Lower lobe of right lung (tissue), 2 donors: Measurements from ENCODE around the gene RTL10. TPM values are rescaled to one million over a fixed set of nuclear protein-coding genes. Genes with fewer than 3 reads are reported as not detected.
"Not testable (repeated sequence)": the region's sequence is repeated elsewhere in the genome, so short reads cannot be mapped to it uniquely, and the experiment has no call there.

Source experiments
- ATAC-seq, 2 donors: fragments of 200-7000 bp; cut with Tn5 transposase; one replicate each; pipeline ENCODE4 v1.9.1; 2020 to 2022; ENCODE audit warnings: mild to moderate bottlenecking in 2 of 2, moderate library complexity in 2 of 2
- DNase-seq: peaks from one replicate; pipeline ENCODE4 v3.0.0-alpha.2; 2020
- H3K27ac ChIP-seq: fragments of 200-600 bp; one replicate; pipeline ENCODE4 v1.8.0; 2022
- H3K27me3 ChIP-seq: fragments of 200-600 bp; one replicate; pipeline ENCODE4 v1.8.0; 2022; ENCODE audit warnings: low read depth
- H3K36me3 ChIP-seq: fragments of 200-600 bp; one replicate; pipeline ENCODE4 v1.8.0; 2022; ENCODE audit warnings: mild to moderate bottlenecking
- H3K4me1 ChIP-seq: fragments of 200-600 bp; one replicate; pipeline ENCODE4 v1.8.0; 2022
- H3K4me3 ChIP-seq: fragments of 200-600 bp; one replicate; pipeline ENCODE4 v1.8.0; 2022; ENCODE audit warnings: mild to moderate bottlenecking
- H3K9me3 ChIP-seq: fragments of 200-600 bp; one replicate; pipeline ENCODE4 v1.8.0; 2022
- CTCF ChIP-seq: fragments of 200-600 bp; IDR thresholded peaks from one replicate; pipeline ENCODE4 v1.8.0; 2022; ENCODE audit warnings: antibody characterized with exemption, mild to moderate bottlenecking
- intact Hi-C: fragments of 100-400 bp; cut with DNase I; formaldehyde crosslinking; loops from one replicate; pipeline ENCODE4 v1.11.0; 2022
- total RNA-seq: library from RNA; stranded (reverse); fragmentation: NEBNext Ultra II Directional; extraction: Animal tissue kit (Norgen Biotek cat#: 25700); gene quantifications from one replicate; pipeline ENCODE4 v1.2.1, GENCODE V29; 2021
- donor health status: DM: no; HTN: yes; CAD: no; lungs with severe emphysema.

Gene RTL10
- total RNA-seq, 1 donor from 2014 or later: 24.3 TPM

- ATAC-seq (peak; percentile 65 to 71), DNase-seq (no peak)
- Histone ChIP-seq H3K4me1 (peaks cover 22% of the 10 kb centered on the region), H3K27ac (no peak overlapping the region), H3K36me3 (no peaks in the 10 kb centered on the region), H3K27me3 (no peaks in the 10 kb centered on the region), H3K4me3 (no peak overlapping the region), H3K9me3 (no peaks in the 10 kb centered on the region)
- intact Hi-C loops: no loop called here
- no peak for TF ChIP-seq CTCF
Measured at GRCh38 chr22:19840059-19840458, 14.6 kb downstream of the RTL10 start.

GRCh38 chr22:19837915-19838314 lies 16.8 kb downstream of the RTL10 start:
- TF ChIP-seq CTCF: no peak
- ATAC-seq (no peak), DNase-seq (no peak)
- Histone ChIP-seq H3K27me3 (no peaks in the 10 kb centered on the region), H3K27ac (no peak overlapping the region), H3K36me3 (no peaks in the 10 kb centered on the region), H3K4me3 (no peak overlapping the region), H3K9me3 (no peaks in the 10 kb centered on the region), H3K4me1 (peaks cover under 1% of the 10 kb centered on the region)
- intact Hi-C loops: no loop called here

- no peak for DNase-seq
- H3K36me3 ChIP-seq: no peaks in the 10 kb centered on the region
- H3K9me3 ChIP-seq: no peaks in the 10 kb centered on the region
- no peak for ATAC-seq
- H3K4me3 ChIP-seq: no peak overlapping the region
- H3K27ac ChIP-seq: no peak overlapping the region
- H3K27me3 ChIP-seq: no peaks in the 10 kb centered on the region
- no peak for TF ChIP-seq CTCF
- H3K4me1 ChIP-seq: no peaks in the 10 kb centered on the region
- intact Hi-C loops: no loop called here
Measured at GRCh38 chr22:19836512-19836911, 18.2 kb downstream of the RTL10 start.

- Histone ChIP-seq H3K27me3 (no peaks in the 10 kb centered on the region), H3K9me3 (no peaks in the 10 kb centered on the region), H3K4me3 (no peak overlapping the region), H3K36me3 (no peaks in the 10 kb centered on the region), H3K4me1 (no peaks in the 10 kb centered on the region), H3K27ac (no peak overlapping the region)
- intact Hi-C loops: no loop called here
- TF ChIP-seq CTCF: no peak
- ATAC-seq: no peak
- no peak for DNase-seq
Measured at GRCh38 chr22:19834599-19834998, 20.1 kb downstream of the RTL10 start.

GRCh38 chr22:19833327-19833726 lies 21.3 kb downstream of the RTL10 start:
- H3K9me3 ChIP-seq, H3K36me3 ChIP-seq, ATAC-seq, intact Hi-C loops, H3K4me3 ChIP-seq, H3K4me1 ChIP-seq, DNase-seq, H3K27ac ChIP-seq, H3K27me3 ChIP-seq: not testable (repeated sequence)

- no peak for ATAC-seq
- Histone ChIP-seq H3K4me1 (no peaks in the 10 kb centered on the region), H3K27ac (no peak overlapping the region), H3K36me3 (no peaks in the 10 kb centered on the region), H3K9me3 (no peaks in the 10 kb centered on the region), H3K4me3 (no peak overlapping the region), H3K27me3 (no peaks in the 10 kb centered on the region)
- no peak for TF ChIP-seq CTCF
- intact Hi-C loops: no loop called here
- DNase-seq: no peak
Measured at GRCh38 chr22:19832476-19833108, 22.1 kb downstream of the RTL10 start.

- H3K9me3 ChIP-seq, H3K4me3 ChIP-seq, H3K27me3 ChIP-seq, H3K36me3 ChIP-seq, intact Hi-C loops, DNase-seq, H3K27ac ChIP-seq, ATAC-seq, H3K4me1 ChIP-seq: not testable (repeated sequence)
Measured at GRCh38 chr22:19831979-19832378, 22.7 kb downstream of the RTL10 start.
